DMS153 treated with DMSO at 0.1 percent for 48 hours (cell line): ENCODE measurements around the gene RAB33A.

Source experiments
- DNase-seq: peaks from one replicate; lab custom pipeline; 2025; ENCODE audit not compliant: unreplicated experiment; lab: John Stamatoyannopoulos, UW

RAB33A gene

DNA sequence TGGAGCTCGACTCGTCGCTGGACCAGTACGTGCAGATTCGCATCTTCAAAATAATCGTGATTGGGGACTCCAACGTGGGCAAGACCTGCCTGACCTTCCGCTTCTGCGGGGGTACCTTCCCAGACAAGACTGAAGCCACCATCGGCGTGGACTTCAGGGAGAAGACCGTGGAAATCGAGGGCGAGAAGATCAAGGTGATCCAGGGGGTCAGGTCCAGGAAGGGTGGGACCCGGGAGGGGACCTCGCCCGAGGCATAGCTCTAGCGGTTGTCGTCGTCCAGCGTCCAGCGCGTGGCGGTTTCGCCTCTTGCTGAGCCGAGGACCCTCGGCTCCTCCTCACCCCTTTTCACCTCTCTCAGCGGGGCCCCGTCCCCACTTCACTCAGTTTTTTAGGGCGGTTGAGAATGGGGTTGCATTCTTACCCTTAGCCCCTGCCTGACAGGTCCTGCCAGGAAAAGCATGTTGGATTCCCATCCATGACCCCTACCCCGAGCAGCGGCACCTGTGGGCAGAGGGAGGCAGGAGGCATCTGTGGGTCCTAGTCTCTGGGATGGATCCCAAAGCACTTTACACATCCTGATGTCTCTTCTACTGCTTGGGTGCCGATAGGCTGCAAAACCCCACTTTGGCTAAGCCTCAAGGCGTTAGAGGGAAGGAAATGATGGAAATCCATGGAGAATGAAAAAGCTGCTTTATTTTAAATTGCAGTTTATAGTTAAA is 524 bp downstream of the RAB33A start:
- DNase-seq: no peak

DNA sequence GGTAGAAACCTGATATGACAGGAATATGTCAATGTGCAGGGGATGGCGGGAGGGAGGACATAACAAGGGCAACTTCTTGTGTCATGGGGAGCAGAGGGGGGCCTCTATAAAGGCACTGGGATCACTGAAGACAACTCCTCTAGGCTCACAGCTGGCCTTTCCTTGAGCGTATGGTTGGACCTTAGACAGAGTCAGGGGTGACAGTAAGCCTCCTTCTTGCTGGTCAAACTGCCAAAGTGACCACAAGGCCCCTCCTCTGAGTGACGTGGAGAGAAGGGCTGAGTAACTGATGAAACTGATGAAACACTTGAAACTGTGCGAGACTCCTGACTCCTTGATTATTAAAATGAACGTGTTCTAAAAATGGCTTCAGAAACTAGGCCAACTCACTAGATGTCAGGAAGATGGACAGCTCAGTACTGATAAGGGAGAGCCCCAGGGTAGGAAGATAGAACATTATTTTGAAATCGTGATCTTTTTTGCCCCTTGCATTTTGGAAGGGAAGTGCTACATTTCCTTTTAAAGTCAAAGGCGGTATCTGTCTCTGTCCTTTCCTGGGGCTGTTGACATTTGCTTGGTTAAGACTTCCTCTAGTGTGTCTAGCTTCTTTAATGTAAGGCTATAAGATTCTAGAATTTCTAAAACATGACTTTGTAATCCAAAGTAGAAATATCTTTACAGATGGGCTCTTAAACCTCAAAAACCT is 1.6 kb downstream of the RAB33A start:
- no peak for DNase-seq

- DNase-seq: no peak
Measured at GRCh38 chrX:130174045-130174704, 2.4 kb downstream of the RAB33A start.

GRCh38 chrX:130174937-130175336 is 3.2 kb downstream of the RAB33A start:
- DNase-seq: no peak

DNA sequence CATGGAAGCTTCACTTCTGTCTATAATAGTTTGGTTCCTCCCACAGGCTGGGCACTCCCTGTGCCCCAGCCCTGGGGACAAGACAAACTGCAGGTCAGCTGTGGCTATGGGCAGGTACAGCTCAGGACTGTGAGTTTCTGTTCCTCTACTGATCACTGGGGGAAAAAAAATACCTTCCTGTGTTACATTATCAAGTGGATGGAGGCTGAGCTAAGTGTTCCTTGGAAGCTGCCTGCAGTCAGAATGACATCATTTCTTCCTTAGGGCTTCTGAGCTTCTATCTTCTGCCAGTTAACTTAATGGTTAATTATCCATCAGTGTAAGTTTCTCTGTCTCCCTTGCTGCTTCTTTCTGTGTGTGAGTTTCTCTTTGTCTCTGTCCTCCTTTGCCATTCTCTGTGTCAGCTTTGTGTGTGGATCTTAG is 4.6 kb downstream of the RAB33A start:
- DNase-seq: no peak

GRCh38 chrX:130176942-130177341 is 5.2 kb downstream of the RAB33A start:
- DNase-seq: no peak

- no peak for DNase-seq
Measured at GRCh38 chrX:130179170-130179569, 7.4 kb downstream of the RAB33A start.

DNA sequence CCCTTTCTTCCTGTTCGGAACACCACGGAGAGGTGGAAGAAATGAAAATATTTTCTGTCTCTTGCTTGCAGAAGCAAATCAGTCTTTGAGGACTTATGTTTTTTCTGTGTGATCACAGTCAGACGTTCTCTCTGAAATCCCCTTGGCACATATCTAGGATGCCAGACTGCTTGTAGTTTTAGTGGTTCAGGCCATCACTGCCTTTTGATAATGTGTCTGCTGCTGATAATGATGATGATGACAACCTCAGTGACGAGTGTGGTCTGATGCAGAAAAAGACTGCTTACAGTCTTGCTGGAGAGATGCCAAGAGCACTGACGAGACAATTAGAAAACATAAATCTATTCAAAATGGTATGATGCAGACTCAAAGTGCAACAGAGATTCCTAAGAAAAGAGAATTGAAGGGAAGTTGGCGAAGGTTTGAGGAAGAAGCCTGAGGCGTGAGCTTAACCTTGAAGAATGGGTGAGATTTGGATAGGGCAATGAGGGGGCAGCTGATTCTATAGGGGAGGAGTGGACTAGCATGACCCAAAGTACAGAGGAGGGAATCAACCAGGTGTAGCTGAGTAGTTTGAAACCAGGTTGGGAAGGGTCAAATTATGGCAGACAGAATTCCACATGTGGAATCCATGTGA is 7.9 kb downstream of the RAB33A start:
- DNase-seq: no peak

DNA sequence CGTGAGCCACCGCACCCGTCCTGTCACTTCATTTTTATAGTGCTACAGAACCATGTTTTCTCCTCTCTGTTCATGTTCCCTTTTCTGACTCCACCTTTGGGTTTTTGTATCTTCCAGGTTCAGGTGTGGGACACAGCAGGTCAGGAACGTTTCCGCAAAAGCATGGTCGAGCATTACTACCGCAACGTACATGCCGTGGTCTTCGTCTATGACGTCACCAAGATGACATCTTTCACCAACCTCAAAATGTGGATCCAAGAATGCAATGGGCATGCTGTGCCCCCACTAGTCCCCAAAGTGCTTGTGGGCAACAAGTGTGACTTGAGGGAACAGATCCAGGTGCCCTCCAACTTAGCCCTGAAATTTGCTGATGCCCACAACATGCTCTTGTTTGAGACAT is 12.4 kb downstream of the RAB33A start:
- no peak for DNase-seq

GRCh38 chrX:130184857-130185256 is 13.1 kb downstream of the RAB33A start:
- DNase-seq: no peak

DNA sequence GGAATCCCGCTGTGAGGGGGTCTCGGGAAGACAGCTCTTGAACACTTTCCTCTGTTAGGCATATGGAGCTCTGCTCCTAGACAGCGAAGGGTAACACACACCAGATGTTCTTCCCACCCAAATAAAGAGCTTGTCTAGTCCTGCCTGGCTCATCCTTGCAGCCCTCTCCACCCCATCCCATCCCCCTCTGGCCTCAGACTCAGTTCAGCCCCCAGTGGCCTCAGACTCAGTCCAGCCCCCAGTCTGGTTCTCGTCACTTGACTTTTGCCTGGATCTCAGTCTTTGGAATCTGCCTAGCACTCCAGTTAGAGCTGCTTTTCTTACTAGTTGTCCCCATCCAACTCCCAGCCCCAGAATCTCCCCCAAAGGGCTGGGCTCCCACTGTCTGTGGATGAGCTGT is 14.9 kb downstream of the RAB33A start:
- no peak for DNase-seq

DNA sequence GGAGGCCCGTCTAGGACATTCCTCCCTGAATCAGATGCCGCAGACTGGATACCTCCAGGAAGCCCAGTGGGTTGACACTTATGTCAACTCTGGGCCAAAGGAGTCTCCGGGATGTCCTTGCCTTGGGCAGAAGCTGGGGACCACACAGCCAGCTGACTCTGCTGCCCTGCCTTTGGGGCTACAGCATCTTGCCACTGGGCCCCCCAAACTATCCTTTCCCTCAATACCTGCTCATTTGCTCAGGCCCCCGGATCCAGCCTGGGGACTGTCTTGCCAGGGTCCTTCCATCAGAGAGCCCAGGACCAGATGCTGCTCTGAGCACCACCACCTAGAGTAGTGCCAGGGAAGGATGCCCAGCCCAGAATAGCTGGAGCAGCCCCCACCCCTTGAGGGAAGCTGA is 19.0 kb downstream of the RAB33A start:
- DNase-seq: no peak

GRCh38 chrX:130196466-130196865 is 24.7 kb downstream of the RAB33A start:
- DNase-seq: no peak

DNA sequence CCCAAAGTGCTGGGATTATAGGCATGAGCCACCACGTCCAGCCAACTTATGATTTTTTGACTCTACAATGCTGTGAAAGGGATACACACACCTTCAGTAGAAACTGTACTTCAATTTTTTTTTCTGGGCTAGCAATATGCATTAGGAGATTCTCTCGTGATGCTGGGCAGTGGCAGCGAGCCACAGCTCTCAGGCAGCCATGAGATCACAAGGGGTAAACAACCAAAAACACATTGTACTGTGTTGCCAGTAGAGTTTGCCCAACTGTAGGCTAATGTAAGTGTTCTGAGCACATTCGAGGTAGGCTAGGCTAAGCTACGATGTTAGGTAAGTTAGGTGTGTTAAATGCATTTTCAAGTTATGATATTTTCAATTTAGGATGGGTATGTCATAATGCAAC is 25.7 kb downstream of the RAB33A start:
- no peak for DNase-seq

DNA sequence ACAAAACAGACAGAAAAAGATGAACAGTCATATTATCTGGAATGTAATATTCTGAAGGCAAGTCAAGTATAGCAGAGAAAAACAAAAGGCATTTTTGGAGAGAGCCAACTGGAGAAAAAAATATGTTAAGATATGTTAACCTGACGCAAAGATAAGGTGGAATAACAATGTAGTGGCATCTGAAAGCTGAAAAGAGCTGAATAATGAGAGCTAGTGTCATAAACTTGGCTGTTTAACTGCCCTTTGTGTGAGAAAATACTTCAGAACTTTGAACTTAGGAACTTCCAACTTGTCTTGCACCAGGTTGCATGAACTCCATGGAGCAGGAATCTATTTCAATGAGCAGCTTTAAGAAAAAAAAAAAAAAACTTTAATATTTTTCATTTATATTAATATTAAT is 32.9 kb downstream of the RAB33A start:
- DNase-seq: no peak

- no peak for DNase-seq
Measured at GRCh38 chrX:130211415-130212186, 39.8 kb downstream of the RAB33A start.

GRCh38 chrX:130212371-130212770 is 40.6 kb downstream of the RAB33A start:
- no peak for DNase-seq

DNA sequence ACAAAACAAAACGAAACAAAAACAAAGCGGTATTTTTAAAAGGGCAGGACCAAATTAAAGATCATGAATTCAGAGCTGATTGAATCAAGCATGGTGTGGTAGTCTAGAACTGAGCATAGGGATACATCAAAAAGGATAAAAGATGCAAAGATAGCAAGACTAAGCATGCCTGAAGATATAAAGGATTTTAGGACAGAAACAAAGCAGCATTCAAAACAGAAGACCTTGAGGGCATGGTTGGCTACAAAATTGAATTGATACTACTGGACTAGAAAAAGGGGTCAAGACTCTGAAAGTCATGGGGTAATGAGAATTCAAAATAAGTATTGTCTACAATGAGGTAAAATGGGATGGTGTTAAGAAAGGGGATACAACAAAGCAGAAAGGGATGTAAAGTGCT is 41.6 kb downstream of the RAB33A start:
- DNase-seq: no peak

DNA sequence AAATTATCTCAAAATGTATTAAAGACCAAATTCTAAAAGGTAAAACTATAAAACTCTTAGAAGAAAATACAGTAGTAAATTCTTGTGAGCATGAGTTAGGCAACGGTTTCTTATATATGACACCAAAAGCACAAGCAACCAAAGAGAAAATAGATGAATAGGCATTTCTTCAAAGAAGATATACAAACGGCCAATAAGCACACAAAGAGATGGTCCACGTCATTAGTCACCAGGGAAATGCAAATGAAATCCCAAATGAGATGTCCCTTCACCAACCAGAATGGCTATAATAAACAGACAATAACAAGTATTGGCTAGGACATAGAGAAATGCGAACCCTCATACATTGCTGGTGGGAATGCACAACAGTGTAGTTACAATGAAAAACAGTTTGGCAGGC is 44.6 kb downstream of the RAB33A start:
- no peak for DNase-seq

DNA sequence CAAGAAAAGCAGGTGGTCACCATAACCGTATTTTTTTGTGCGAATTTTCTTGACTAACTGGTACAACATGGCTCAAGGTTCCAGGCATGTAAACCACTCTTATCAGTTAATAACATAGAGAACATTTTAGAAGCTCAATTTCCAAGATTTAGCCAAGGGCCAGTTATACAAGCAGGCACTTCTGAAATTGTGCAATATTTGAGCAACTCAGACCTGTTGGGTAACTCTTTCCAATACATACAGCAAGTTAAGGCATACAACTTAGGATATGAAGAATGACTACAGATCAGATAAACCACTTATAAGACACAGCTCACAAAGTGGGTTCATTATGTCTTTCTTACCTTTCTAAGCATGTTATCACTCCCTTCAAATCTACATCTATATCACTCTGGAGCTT is 53.0 kb downstream of the RAB33A start:
- no peak for DNase-seq

DNA sequence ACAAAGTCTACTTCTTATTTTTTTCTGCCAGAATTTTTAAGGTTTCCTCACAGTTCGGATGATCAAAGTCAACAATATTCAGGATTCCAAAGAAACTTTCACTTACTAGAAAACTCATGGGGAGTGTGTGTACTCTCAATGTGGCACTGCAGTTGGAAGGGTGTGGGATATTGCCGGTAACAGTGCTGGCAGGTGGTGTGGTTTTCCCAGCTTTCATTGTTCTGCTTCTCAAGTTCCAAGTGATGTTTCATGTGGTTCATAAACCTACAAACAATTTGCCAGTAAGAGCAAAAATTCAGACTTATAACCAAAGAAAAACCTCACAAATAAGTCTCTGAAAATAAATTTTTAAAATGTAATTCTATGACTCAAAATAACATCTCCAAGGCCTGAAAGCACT is 57.1 kb downstream of the RAB33A start:
- DNase-seq: no peak
